HG02759 (cell line): ENCODE data around the gene ENKUR.
"Not testable (repeated sequence)": the region's sequence is repeated elsewhere in the genome, so short reads cannot be mapped to it uniquely, and the experiment has no call there.

ENCODE experiments used
- ATAC-seq: cut with Tn5 transposase; IDR thresholded peaks from one replicate; pipeline ENCODE4 v1.9.1; 2021; ENCODE audit warnings: mild to moderate bottlenecking, moderate library complexity; ENCODE audit not compliant: unreplicated experiment

ENKUR gene

GRCh38 chr10:24979685-24980084 lies 36.3 kb downstream of the ENKUR start:
- no peak for ATAC-seq

- ATAC-seq: no peak
Measured at GRCh38 chr10:24974976-24975375, 41.0 kb downstream of the ENKUR start.

GRCh38 chr10:24973163-24973562 lies 42.8 kb downstream of the ENKUR start:
- no peak for ATAC-seq

- no peak for ATAC-seq
Measured at GRCh38 chr10:24971374-24971773, 44.6 kb downstream of the ENKUR start.

GRCh38 chr10:24969841-24970281 lies 46.1 kb downstream of the ENKUR start:
- no peak for ATAC-seq

- not testable (repeated sequence) for ATAC-seq
Measured at GRCh38 chr10:24968951-24969350, 47.0 kb downstream of the ENKUR start.

GRCh38 chr10:24968349-24968748 lies 47.6 kb downstream of the ENKUR start:
- no peak for ATAC-seq

- no peak for ATAC-seq
Measured at GRCh38 chr10:24966962-24967481, 48.9 kb downstream of the ENKUR start.

GRCh38 chr10:24965051-24965450 lies 50.9 kb downstream of the ENKUR start:
- no peak for ATAC-seq

- ATAC-seq: no peak
Measured at GRCh38 chr10:24963521-24964041, 52.4 kb downstream of the ENKUR start.

- ATAC-seq: no peak
Measured at GRCh38 chr10:24962995-24963394, 53.0 kb downstream of the ENKUR start.

GRCh38 chr10:24961582-24961981 lies 54.4 kb downstream of the ENKUR start:
- no peak for ATAC-seq

- no peak for ATAC-seq
Measured at GRCh38 chr10:24959382-24959730, 56.6 kb downstream of the ENKUR start.

GRCh38 chr10:24958721-24959381 lies 57.1 kb downstream of the ENKUR start:
- ATAC-seq: no peak

- ATAC-seq: no peak
Measured at GRCh38 chr10:24958091-24958720, 57.8 kb downstream of the ENKUR start.

GRCh38 chr10:24957624-24958051 lies 58.3 kb downstream of the ENKUR start:
- not testable (repeated sequence) for ATAC-seq

GRCh38 chr10:24953675-24954074 lies 62.3 kb downstream of the ENKUR start:
- ATAC-seq: no peak

- ATAC-seq: peak; percentile 79
Measured at GRCh38 chr10:24952707-24953645, 63.0 kb downstream of the ENKUR start.

GRCh38 chr10:24952143-24952706 lies 63.7 kb downstream of the ENKUR start, which contains the start of gene PRTFDC1:
Gene PRTFDC1 (minus strand): TSS chr10:24952606. CDS start chr10:24952575, 31 bp downstream.
- ATAC-seq: peak; percentile 35
